Left ventricle myocardium inferior (tissue), 1 donor: ENCODE data around the gene SOD3. TPM values are rescaled to one million over a fixed set of nuclear protein-coding genes. Genes with fewer than 3 reads are reported as not detected.

Experiments
- DNase-seq: peaks from one replicate; pipeline ENCODE4 v3.0.0-alpha.2; 2020
- H3K27ac ChIP-seq: fragments of 200-600 bp; replicated peaks from 2 replicates; pipeline ENCODE4 v1.8.0; 2021
- H3K27me3 ChIP-seq: fragments of 200-600 bp; 2 replicates; pipeline ENCODE4 v1.8.0; 2021; ENCODE audit warnings: low read depth
- H3K36me3 ChIP-seq: fragments of 200-600 bp; 2 replicates; pipeline ENCODE4 v1.8.0; 2021
- H3K4me1 ChIP-seq: fragments of 200-600 bp; 2 replicates; pipeline ENCODE4 v1.8.0; 2021
- H3K4me3 ChIP-seq: fragments of 200-600 bp; 2 replicates; pipeline ENCODE4 v1.8.0; 2021; ENCODE audit warnings: mild to moderate bottlenecking, moderate library complexity
- H3K9me3 ChIP-seq: fragments of 200-600 bp; replicated peaks from 2 replicates; pipeline ENCODE4 v1.8.0; 2021
- intact Hi-C: fragments of 100-400 bp; cut with micrococcal nuclease; formaldehyde crosslinking; loops from one replicate; pipeline ENCODE4 v1.11.0; 2022
- total RNA-seq: library from RNA; stranded (reverse); fragmentation: NEBNext Ultra II Directional; extraction: Animal tissue kit (Norgen Biotek cat#: 25700); gene quantifications from one replicate; pipeline ENCODE4 v1.2.1, GENCODE V29; 2021
- TF ChIP-seq, protein P1 (sequence below): fragments of 200-600 bp; IDR thresholded peaks from 2 replicates; pipeline ENCODE4 v1.8.0; 2021; ENCODE audit warnings: antibody characterized with exemption, mild to moderate bottlenecking, borderline replicate concordance
- donor health status: DM: no; HTN: yes; CAD: no; lungs with severe emphysema.

Gene SOD3
- total RNA-seq, 1 donor from 2014 or later = 64.2 TPM

DNA sequence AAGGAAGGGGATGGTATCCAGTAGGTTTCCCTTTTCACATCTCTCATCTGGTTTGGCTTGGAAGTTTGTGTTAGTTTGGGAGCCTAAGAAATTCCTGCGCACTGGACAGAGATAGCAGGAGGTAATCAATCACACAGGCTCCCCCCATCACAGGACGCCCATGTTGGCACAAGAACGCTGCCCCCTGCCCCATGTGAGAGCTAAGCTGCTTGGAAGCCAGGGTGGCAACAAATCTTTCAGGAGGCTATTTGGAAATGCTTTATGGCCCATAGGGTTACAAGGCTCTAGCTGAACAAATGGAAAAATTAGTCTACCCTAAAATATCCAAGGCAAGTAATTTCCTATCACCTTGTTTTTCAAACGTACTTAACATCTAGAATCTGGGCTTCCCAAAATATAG is 54.0 kb downstream of the SOD3 start:
- Histone ChIP-seq H3K36me3 (peaks cover 13% of the 10 kb centered on the region), H3K9me3 (no peaks in the 10 kb centered on the region), H3K27ac (no peak overlapping the region), H3K27me3 (no peaks in the 10 kb centered on the region), H3K4me1 (no peaks in the 10 kb centered on the region), H3K4me3 (no peak overlapping the region)
- intact Hi-C loops = no loop called here
- DNase-seq = no peak
- TF ChIP-seq, protein P1, sequence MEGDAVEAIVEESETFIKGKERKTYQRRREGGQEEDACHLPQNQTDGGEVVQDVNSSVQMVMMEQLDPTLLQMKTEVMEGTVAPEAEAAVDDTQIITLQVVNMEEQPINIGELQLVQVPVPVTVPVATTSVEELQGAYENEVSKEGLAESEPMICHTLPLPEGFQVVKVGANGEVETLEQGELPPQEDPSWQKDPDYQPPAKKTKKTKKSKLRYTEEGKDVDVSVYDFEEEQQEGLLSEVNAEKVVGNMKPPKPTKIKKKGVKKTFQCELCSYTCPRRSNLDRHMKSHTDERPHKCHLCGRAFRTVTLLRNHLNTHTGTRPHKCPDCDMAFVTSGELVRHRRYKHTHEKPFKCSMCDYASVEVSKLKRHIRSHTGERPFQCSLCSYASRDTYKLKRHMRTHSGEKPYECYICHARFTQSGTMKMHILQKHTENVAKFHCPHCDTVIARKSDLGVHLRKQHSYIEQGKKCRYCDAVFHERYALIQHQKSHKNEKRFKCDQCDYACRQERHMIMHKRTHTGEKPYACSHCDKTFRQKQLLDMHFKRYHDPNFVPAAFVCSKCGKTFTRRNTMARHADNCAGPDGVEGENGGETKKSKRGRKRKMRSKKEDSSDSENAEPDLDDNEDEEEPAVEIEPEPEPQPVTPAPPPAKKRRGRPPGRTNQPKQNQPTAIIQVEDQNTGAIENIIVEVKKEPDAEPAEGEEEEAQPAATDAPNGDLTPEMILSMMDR = no peak

DNA sequence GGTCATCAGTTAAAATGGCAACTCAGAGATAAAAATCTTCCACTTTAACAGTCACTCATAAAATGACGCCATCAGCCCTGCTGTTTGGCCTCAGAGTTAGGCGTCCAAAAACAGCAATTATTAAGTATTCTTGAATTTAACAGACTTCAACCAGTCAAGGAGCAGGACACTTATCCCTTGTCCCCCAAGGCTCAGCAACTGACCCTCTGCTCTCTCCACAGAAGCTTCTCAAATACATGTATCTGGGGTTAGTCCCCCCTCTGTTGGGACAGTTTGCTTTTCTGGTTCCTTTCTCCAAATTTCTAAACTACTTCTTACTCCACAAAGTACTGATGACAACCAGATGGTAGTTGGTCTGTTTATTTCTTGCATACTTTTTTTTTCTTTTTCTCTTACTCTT is 54.4 kb downstream of the SOD3 start:
- TF ChIP-seq, protein P1 = no peak
- intact Hi-C loops = no loop called here
- Histone ChIP-seq H3K4me3 (no peak overlapping the region), H3K27ac (no peak overlapping the region), H3K27me3 (no peaks in the 10 kb centered on the region), H3K36me3 (peaks cover 13% of the 10 kb centered on the region), H3K9me3 (no peaks in the 10 kb centered on the region), H3K4me1 (no peaks in the 10 kb centered on the region)
- no peak for DNase-seq

Other genes with a start within 250 kb of the SOD3 start
- 50.7 TPM for gene DHX15, start 211.0 kb upstream of the SOD3 start, total RNA-seq
- gene CCDC149, start 117.5 kb downstream of the SOD3 start, total RNA-seq = 9.0 TPM
- 3.0 TPM for gene LGI2, start 235.4 kb downstream of the SOD3 start, total RNA-seq